DMS53 (cell line): ENCODE results near the gene SUMO2.
"Not testable (repeated sequence)": the region's sequence is repeated elsewhere in the genome, so short reads cannot be mapped to it uniquely, and the experiment has no call there.

Experiments used
- DNase-seq: peaks from one replicate; lab custom pipeline; 2025; lab: John Stamatoyannopoulos, UW

Gene SUMO2

DNA sequence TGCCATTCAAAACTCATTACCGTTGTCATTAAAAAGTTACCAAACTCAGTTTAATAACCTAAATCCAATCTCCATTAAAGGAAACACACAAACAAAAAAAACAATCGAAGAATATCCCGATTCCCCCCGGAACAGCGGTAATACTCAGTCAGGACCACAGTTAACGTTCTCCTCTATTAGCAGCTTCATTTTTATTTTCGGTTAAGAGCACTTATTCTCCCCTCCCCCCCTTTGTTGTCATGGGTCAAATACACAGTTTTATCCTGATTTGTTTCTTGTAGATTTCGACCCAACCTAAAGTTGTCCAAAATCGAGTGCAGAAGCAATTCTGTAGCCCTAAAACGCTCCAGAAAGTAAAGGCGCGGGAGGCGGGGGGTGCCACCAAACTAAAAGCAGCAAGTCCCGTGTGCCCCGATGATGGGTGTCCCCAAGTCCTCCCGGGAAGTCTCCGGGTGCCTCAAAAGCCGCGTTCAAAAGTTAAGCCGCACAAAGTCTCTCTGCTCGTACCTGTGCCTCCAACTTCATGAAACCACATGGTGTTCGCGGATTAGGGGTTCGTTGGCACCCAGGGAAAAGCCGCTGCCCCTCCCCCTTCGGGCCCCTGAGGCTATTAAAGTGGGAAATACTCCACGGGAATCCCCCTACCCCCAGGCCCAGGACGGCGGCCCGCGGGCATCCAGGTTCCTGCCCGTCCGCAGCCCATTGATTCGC lies 996 bp downstream of the SUMO2 start:
- DNase-seq: peak; percentile 44

- no peak for DNase-seq
These were observed 1.6 kb downstream of the SUMO2 start for GRCh38 chr17:75181110-75181509.

DNA sequence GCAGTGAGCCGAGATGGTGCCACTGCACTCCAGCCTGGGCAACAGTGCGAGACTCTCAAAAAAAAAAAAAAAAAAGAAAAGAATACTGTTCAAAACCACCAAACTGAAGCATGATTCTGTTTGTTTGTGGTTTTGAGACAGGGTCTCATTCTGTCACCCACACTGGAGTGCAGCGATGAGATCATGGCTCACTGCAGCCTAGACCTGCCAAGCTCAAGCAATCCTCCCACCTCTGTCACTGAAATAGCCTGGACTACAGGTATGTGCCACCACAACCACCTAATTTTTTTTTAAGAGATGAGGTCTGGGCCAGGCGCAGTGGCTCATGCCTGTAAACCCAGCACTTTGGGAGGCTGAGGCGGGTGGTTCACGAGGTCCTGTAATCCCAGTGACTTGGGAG lies 4.3 kb downstream of the SUMO2 start:
- DNase-seq: no peak

DNA sequence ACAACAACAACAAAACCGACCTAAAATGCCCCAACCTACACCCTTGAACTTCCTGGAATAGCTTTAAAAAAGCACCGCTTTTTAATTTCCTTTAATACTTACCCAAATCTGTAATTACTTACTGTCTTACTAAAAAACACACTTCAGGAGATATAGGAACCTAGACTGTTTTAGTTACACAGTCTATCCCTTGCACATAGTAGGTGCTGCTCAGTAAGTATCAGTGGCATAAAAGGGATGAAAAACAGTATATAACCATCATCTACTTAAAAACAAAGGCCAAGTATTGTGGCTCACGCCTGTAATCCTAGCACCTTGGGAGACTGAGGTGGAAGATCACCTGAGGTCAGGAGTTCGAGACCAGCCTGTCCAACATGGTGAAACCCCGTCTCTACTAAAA lies 6.1 kb downstream of the SUMO2 start:
- no peak for DNase-seq

DNA sequence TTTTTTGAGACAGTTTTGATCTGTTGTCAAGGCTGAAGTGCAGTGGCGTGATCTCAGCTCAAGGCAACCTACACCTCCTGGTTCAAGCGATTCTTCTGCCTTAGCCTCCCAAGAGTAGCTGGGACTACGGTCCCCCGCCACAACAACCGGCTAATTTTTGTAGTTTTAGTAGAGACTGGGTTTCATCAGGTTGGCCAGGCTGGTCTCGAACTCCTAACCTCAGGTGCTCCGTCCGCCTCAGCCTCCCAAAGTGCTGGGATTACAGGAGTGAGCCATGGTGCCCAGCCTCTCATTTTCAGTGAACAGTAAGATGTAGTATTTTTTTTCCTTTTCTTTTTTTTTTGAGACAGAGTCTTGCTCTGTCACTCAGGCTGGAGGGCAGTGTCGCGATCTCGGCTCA lies 7.8 kb downstream of the SUMO2 start:
- no peak for DNase-seq

- no peak for DNase-seq
These were observed 9.2 kb downstream of the SUMO2 start for GRCh38 chr17:75173526-75173925.

DNA sequence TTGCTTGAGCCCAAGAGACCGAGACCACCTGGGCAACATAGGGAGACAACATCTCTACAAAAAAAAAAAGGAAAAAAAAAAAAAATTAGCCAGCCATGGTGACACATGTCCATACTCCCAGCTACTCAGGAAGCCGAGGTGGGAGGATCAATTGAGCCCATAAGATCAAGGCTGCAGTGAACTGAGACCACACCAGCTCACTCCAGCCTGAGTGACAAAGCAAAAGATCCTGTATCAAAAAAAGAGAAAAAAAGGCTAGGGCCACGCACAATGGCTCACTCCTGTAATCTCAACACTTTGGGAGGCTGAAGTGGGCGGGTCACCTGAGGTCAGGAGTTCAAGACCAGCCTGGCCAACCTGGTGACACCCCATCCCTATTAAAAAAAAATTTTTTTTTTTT lies 13.8 kb downstream of the SUMO2 start:
- no peak for DNase-seq

- DNase-seq: not testable (repeated sequence)
These were observed 18.2 kb downstream of the SUMO2 start for GRCh38 chr17:75164606-75165005.

DNA sequence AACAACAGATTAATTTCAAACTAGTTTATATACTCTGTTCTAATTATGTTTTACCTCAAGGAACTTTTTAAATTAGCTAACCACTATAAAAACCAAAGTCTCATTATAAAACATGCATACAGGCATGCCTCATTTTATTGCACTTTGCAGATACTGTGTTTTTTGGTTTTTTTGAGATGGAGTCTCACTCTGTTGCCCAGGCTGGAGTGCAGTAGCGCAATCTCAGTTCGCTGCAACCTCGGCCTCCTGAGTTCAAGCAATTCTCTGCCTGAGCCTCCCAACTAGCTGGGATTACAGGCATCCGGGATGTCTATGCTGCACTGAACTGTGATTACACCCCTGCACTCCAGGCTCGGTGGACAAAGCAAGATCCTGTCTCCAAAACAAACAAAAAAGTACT lies 19.7 kb downstream of the SUMO2 start:
- no peak for DNase-seq

DNA sequence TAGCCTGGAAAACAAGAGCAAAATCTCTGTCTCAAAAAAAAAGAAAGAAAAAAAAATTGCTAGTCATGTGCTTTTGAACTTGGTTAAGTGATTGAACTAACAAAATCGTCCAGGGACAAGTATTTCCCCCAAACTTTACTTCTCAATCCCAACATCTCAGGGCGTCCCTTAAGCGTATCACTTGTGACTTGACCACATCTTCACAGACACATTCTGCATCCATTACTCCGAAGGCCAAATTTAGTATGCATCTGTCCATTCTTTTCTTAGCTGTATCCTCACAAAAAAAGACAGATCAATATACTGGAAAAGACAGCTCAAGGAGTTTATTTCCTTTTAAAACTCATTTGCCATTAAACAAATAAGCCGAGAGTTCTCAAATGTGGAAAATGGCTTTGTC lies 22.5 kb downstream of the SUMO2 start:
- no peak for DNase-seq

DNA sequence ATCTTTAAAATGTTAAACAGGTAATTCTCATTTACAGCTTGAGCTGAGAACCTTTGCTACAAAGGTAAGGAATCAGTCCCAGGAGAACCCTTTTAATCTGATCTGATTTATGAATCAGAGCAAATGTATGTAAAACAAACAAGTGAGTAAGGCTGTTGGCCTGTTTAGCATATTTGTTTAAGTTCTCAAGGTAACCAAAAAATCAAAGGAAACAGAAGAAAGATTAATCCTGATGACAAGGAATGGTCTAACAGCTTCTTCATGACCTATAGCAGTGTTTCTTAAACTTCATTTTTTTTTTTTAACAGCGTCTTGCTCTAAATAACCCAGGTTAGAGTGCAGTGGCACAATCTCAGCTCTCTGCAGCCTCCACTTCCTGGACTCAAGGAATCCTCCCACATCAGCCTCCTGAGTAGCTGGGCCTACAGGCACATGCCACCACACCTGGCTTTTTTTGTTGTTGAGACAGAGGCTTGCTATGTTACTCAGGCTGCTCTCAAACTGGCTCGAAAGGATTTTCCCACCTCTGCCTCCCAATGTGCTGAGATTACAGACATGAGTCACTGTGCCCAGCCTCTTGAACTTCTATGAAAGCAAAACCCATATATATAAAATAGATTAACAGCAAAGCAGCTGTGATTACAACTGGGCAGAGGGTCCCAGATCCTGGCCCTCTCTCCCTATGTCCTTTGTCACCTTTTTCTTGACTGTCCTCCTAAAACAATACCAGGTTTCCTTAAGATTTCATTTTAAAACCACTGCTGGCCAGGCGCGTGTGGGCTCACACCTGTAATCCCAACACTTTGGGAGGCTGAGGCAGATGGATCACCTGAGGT lies 23.3 kb downstream of the SUMO2 start:
- peak; percentile 37 for DNase-seq

DNA sequence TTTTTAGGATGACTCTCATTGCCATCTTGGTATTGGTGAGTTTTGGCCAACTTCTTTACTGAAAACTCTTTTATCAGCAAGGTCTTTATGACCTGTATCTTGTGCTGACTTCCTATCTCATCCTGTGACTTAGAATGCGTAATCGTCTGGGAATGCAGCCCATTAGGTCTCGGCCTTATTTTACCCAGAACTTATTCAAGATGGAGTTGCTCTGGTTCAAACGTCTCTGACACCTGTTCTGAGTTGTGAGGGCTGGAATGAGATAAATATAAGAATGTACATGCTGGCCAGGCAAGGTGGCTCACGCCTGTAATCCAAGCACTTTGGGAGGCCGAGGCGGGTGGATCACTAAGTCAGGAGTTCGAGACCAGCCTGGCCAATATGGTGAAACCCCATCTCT lies 24.3 kb downstream of the SUMO2 start:
- DNase-seq: not testable (repeated sequence)

GRCh38 chr17:75155191-75155601 lies 27.6 kb downstream of the SUMO2 start:
- peak; percentile 42 for DNase-seq

GRCh38 chr17:75154195-75155106 lies 28.3 kb downstream of the SUMO2 start, which contains the start of gene JPT1:
TSS of gene JPT1 (minus strand) at chr17:75154512. CDS start at chr17:75154397, 115 bp downstream.
- DNase-seq: peak; percentile 100

DNA sequence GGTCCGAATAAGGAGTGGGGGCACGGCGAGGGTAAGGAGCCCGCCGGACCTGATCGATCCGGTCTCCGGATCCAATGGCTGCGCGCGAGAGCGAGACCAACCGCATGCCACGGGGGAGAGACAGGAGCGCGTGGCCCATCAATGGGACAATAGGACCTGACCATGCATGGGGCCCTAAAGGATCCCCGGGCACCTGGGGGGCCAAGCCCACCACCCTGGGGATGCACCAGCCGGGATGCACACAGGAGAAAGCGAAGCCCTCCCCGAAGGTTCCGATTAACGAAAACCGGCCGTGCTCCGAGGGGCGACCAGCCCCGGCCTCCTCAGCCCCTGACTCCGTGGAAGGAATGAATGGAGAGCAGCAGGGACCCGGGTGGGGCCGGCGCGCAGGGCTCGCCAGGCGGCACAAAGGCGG lies 29.0 kb downstream of the SUMO2 start:
- DNase-seq: peak; percentile 60

DNA sequence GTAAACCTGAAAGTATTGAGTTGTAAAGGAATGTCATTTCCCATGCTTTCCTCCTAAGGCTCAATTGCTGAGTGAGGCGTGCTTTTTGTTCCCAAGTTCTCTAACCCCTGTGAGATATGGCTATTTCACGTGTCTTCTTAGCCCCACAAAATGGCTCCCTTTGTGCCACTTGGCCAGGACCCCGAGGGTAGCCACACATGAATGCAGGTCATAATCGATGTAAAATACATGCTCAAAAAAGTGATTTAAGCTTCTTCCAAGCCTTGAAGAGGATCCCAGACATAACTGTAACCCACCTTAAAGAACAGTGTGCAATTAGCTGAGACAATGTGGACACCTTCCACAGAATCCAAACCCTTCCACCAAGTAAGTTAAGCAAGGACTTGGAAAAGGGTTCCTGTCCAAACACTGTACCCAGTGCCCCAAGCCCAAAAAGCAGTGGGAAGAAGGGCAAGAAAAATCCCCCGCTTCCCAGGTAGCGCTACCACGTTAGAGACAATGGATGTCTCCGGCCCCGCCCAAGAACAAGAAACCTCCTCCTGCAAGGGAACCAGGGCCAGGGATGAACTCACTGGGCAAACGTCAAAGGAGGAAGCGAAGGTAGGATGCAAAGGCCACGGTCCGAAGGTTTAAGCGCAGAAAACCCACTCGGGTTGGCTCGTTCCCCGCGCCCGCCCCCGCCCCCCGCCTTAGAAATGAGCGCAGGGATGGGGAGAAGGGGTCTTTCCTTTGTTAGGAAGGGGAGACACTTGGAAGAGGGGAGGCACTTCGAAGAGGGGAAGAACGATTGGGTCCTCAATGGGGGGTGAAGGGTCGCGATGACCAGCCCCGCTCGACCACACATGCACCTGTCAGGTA lies 29.6 kb downstream of the SUMO2 start:
- DNase-seq: peak; percentile 79

- DNase-seq: no peak
These were observed 30.2 kb downstream of the SUMO2 start for GRCh38 chr17:75152523-75152921.

GRCh38 chr17:75151930-75152329 lies 30.8 kb downstream of the SUMO2 start:
- DNase-seq: no peak

DNA sequence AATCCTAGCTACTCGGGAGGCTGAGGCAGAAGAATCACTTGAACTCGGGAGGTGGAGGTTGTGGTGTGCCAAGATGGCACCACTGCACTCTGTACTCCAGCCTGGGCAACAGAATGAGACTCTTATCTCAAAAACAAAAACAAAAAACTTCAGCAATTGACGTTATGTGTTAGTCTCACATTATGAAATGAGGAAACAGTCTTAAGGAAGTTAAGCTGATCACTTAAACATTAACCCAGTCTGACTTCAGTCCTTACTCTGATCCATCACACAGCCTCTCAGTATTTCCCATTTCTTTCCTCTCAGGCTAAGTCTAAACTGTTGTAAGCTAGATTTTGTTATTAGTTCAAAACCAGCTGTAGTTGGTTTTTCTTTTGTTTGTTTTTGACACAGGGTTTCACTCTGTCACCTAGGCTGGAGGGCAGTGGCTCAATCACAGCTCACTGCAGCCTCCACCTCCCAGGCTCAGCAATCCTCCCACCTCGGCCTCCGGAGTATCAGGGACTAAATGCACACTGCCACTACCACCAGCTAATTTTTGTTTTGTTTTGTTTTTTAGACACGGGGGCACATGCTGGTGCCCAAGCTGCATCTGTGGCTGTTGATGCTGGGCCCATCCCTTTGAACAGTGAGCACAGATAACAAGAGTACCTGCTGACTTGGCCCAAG lies 34.7 kb downstream of the SUMO2 start:
- DNase-seq: no peak

- DNase-seq: no peak
These were observed 36.2 kb downstream of the SUMO2 start for GRCh38 chr17:75146592-75146991.
